Kidney tubule cell (primary cell): Measurements from ENCODE around the gene DHTKD1.
"Not testable (repeated sequence)": the region's sequence is repeated elsewhere in the genome, so short reads cannot be mapped to it uniquely, and the experiment has no call there.

ENCODE experiments used
- DNase-seq: peaks from one replicate; pipeline ENCODE4 v3.0.0-alpha.2; 2018; ENCODE audit warnings: low spot score

DHTKD1 gene

DNA sequence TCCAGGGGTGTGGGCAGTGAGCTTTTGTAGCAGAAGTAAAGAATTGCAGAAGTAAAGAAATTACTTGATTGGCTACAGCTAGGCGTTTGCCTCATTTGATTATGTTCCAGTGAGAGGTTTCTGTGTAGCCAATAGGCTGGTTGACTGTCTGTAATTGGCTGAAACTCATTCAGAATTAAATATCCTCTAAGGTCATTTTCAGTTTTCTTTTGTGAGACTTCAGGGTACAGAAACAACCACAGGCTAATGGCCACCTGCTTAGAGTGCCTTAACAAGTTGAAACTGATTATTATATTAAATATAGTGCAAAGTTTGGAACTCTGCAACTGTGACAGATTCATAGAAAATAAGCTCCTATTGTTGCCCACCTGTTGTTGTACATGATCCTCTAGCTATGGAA is 71.3 kb downstream of the DHTKD1 start:
- no peak for DNase-seq

DNA sequence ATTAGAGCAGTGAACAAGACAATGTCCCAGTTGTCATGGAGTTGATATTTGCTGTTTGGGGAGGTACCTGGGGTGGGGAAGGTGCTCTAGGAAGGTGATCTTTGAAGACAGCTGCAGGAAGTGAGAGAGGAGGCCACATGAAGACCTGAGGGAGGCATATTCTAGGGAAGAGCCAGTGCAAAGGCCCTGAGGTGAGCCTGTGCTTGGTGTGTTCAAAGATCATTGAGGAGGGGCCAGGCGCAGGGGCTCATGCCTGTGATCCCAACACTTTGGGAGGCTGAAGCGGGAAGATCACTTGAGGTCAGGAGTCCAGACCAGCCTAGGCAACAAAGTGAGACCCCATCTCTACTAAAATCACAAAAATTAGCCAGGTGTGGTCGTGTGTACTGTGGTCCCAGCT is 75.8 kb downstream of the DHTKD1 start:
- DNase-seq, result no peak

DNA sequence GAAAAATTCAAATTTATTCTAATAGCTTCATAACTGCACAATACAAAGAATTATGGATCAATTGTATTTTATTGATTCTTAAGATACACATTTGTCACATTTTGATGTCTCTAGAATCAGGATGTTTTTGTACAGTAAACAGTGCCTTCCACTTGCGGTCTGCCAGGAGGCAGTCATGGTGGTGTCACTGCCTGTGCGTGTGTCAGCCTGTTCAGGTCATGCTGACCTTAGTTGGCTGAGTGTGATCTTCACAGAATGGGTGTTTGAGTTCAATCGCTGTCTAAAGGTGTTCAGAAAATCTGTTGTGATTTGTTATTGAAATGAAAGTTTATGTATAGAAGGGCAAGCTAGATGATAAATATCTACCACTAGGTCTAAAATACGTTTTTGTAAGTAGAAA is 81.4 kb downstream of the DHTKD1 start:
- no peak for DNase-seq

DNA sequence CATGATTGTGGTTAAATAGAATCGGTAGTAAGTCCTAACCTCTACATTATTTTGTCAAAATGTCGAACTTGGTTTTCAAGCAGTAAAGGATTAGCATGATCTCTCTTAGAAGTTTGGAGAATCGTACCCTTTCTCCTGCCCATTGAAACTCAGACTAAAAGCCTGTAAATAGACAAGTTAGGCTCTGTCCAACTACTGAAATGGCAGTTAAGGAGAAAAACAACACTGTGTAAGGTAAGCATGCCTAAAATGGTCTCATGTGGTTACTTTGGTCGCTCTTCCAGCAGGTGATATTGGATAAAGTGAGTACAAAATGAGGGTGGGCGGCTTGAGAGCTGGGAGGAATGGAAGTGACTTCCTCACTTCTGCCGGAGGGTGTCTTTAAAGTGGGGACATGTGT is 85.8 kb downstream of the DHTKD1 start:
- no peak for DNase-seq

DNA sequence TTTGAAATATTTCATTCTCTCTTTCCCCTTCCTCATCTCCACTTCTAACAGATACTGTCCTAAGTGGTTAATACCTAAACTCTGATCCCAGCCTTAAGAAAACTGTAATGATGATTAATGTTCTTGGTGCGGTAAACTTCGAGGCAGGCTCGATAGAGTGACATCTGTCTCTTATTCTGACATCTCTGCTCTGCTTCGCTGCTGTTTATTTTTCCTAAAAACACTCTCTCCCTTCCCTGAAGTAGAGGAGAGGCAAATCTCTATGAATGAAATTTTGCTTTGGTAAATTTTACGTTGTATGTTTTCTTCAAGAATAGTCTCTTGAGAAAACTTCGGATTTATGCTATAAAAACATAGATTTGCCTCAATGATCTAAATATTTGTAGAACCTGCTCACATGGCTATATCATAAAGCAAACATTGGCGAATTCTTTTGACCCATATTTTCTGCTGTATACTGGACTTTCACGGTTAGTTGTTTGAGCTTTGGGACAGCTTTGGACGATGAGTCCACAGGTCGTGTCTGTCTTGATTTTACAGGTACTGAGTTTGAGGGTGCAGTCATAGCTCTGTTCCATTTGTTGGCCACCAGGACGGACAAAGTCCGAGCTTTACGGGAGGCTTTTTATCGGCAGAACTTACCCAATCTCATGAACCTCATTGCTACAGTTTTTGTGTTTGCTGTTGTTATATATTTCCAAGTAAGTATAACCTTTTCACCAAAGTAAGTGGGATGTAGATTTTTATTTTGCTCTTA is 87.8 kb downstream of the DHTKD1 start:
- DNase-seq, result no peak

DNA sequence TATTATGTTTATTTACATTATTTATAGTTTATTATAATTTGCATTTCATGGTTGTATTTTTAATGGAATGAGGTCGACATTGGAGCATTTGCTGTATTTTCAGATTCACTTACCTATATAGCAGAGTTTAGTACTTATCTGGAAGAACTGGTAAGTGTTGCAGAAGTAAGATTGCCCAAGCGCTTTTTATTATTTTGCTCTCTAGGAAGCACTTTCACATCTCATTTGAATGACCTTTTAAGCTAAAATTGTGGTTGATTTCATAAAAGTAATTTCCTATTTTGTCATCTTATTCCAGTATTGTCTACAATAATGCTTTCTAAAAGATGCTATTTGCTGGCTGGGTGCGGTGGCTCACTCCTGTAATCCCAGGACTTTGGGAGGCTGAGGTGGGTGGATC is 89.4 kb downstream of the DHTKD1 start:
- no peak for DNase-seq

DNA sequence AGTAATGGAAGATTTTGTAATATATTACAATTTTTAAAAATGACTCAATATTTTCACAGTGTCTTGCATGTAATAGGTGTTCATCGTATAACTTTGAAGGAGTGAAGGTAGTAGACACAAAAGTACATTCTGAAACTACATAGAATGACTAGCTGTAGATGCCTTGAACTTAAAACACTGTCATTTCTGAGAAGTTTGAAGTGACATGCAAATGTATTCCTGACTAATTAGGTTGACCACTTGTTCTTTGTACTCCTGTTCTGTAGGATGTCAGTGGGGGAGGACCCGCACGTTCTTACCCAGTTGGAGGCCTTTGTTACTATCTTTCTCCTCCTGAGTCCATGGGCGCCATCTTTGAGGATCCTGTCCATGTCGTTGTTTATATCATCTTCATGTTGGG is 91.9 kb downstream of the DHTKD1 start:
- no peak for DNase-seq

DNA sequence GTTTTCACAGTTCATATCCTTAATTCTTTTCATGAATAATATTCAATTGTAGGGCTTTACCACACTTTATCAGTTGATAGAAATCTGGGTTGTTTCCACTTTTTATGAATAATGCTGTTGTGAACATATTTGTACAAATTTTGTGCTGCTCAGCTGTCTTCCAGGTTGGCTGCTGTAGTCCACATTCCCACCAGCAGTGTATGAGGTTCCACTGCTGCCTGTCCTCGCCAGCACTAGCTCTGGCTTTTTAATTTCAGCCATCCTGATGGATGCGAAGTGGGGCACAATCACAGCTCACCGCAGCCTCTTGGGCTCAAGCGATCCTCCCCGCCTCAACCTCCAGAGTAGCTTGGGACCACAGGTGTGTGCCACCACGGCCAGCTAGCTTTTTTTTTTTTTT is 94.2 kb downstream of the DHTKD1 start:
- DNase-seq, result no peak

DNA sequence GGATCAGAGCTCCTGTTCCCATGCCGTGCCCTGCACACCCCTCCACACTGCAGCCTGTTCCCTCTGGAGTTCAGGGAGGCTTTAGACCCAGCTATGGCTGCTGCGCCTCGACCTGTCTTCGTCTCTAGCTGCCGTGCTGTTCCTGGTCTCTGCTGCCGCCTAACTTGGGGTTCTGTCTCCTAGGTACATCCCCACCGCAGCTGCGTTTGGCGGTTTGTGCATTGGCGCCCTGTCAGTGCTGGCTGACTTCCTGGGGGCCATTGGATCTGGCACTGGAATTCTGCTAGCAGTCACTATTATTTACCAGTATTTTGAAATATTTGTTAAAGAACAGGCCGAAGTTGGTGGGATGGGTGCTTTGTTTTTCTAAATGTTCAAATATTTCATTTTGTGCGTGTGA is 95.3 kb downstream of the DHTKD1 start:
- DNase-seq, result no peak

DNA sequence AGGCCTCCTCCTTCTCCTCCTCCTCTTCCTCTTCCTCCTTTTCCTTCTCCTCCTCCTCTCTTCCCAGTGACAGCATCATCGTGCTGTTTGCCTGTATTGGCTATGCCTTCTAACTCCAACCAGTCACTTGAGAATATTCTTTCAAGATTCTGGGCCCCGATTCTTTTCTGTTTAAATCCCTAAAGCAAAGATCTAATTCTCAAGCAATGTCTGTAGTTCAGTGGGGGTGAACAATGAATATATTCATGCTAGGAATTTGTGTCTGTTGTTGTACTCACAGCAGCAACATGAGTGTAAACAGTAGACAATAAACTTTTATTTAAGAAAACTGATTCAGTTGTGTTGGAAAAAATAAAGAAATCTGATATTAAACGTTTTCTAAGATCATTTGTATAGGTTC is 96.3 kb downstream of the DHTKD1 start:
- no peak for DNase-seq

DNA sequence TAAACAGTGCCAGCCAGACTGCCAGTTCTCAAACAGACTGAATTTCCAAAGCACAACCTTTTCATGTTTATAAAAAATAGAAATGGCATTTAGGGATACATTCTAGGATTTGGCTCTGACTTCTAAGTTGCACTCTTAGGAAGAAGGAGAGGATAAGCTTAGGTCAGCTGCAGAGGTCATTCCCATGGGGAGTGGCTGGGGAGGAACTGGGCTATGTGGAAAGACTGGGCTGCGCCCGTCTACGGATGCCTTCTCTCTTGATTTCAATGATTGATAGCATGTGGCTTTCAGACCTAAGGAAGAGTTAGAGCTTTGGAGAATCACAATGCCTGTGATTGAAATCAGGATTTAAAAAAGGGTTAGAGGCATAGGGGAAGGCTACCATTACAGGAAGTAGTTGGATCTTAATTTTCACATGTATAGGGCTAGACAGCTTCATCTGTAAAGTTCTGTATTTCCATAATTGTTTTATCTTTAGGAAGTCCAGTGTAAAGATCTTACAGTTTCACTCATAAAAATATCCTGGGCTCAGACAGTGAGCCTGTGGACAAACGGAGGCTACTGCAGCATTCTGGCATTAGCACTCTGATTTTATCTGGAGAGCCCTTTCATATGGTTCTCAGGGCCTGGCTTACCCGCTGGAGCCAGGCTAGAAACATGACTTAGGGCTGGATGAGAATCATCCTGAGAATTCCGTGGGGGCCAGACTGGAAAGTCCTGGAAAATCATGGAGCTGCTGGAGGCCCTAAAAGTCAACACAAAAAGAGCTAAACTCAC is 97.4 kb downstream of the DHTKD1 start:
- DNase-seq, result no peak

DNA sequence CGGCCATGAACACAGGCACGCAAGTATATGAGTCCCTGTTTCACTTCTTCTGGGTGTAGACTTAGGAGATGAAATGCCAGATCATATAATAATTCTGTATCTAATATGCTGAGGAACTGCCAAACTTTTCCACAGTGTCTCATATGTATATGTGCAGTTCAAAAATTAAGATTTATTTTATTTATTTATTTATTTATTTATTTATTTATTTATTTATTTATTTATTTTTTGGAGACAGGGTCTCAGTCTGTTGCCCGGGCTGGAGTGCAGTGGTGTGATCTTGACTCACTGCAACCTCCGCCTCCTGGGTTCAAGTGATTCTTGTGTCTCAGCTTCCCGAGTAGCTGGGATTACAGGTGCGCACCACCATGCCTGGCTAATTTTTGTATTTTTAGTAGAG is 102.8 kb downstream of the DHTKD1 start:
- DNase-seq, result not testable (repeated sequence)
